NK-92 (cell line): ENCODE data around the gene SLC6A5.

ENCODE experiments used
- DNase-seq: peaks from one replicate; lab custom pipeline; 2025; ENCODE audit not compliant: unreplicated experiment; lab: John Stamatoyannopoulos, UW

Gene SLC6A5

DNA sequence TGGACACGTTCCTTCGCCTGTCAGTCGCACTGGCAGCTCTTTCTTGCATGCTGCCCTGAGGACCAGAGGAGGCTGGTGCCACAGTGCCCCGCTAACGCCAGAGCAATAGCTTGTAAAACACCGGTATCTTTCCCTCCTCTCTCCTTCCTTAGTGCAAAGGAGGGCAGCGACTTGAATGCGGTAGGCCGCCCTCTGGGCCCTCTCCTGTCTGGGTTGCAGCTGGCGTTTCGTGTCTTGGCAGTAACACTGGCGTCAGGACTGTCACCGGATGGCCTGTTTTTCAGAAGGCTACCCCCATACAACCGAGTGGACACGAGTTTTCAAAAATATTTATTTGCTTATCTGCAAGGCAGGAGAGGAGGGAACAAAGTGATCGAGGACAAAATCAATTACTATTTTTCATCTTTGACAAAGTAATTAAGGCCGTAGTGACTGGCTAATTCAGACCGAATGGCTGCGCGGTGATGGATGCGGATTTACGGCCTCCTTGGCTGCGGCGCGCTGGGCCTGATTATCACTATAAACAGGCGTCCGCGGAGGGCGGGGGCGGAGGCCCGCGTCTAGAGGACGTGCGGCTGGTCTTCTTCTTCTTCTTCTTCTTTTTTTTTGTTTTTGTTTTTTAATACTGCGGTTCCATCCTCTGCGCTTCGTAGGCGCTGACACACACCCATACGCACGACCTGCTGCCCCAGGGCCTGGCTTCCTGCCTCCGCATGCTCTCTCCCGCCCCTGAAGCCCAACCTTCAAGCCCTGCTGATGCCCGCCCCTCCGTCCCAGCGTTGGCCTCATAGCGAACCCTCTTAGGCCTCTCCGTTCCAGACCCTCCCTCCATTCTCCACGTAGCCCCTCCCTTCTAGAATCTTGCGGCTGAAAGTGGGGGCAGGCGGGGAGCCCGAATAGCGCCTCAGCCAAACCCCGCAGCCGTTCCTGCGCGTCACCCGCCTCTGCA, 2.9 kb upstream of the SLC6A5 start:
- no peak for DNase-seq

- no peak for DNase-seq
Measured at GRCh38 chr11:20597154-20597679, 2.2 kb upstream of the SLC6A5 start.

GRCh38 chr11:20597680-20598484, 1.5 kb upstream of the SLC6A5 start:
- no peak for DNase-seq

- DNase-seq: no peak
Measured at GRCh38 chr11:20598492-20598891, 916 bp upstream of the SLC6A5 start.

- no peak for DNase-seq
Measured at GRCh38 chr11:20600020-20600346, 575 bp downstream of the SLC6A5 start.

GRCh38 chr11:20600551-20600950, 1.1 kb downstream of the SLC6A5 start:
- DNase-seq: no peak

DNA sequence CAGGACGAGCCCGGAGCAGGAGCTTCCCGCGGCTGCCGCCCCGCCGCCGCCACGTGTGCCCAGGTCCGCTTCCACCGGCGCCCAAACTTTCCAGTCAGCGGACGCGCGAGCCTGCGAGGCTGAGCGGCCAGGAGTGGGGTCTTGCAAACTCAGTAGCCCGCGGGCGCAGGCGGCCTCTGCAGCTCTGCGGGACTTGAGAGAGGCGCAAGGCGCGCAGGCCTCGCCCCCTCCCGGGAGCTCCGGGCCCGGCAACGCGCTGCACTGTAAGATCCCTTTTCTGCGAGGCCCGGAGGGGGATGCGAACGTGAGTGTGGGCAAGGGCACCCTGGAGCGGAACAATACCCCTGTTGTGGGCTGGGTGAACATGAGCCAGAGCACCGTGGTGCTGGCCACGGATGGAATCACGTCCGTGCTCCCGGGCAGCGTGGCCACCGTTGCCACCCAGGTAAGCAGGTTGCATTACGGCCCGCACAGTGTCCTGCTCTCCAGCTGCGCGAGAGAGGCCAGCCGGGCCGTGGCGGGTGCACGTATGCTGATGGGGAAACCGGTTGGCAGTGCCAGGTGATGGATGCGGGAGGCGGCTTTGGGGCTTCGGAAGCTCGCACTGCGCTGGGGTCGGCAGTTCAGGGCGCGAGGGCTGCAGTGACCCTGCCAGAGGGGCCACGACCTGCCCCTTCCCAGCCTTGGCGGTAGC, 2.0 kb downstream of the SLC6A5 start:
- no peak for DNase-seq

DNA sequence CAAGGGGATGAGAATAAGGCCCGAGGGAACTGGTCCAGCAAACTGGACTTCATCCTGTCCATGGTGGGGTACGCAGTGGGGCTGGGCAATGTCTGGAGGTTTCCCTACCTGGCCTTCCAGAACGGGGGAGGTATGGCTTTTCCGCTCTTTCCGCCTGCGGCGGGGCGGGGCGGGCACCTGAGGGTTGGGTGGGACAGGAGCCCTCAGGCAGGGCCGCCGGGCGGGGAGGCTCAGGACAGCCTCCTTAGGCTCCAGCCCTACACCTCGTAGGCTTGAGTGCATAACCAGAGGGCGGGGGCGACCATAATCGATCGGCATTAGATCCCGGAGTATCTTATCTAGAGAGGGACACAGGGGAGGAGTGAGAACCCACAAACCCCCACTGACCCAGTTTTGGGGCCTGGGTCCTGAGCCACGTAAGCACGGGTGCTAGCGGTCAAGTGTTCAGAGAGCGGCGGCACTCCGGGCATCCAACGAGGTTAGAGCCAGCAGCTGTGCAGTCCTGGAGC, 4.9 kb downstream of the SLC6A5 start:
- DNase-seq: no peak

- DNase-seq: no peak
Measured at GRCh38 chr11:20604864-20605601, 5.6 kb downstream of the SLC6A5 start.

- no peak for DNase-seq
Measured at GRCh38 chr11:20605602-20606091, 6.2 kb downstream of the SLC6A5 start.

DNA sequence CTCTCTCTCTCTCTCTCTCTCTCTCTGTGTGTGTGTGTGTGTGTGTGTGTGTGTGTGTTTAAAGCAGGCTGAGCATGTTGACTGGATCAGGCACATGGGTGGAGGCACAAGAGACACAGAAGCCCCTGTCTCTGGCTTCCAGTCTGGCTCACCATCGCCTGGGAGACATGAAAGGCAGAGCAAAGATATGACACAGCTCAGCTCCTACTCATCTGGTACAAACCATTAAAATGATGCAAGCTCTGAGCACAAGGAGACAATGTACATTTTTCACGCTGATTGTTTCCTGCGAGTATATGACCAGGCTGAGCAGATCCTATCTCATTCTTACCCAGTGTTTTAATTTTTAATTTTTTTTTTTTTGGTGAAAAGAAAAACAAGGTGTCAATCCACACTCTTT, 9.5 kb downstream of the SLC6A5 start:
- no peak for DNase-seq

GRCh38 chr11:20609727-20610707, 10.6 kb downstream of the SLC6A5 start:
- no peak for DNase-seq

DNA sequence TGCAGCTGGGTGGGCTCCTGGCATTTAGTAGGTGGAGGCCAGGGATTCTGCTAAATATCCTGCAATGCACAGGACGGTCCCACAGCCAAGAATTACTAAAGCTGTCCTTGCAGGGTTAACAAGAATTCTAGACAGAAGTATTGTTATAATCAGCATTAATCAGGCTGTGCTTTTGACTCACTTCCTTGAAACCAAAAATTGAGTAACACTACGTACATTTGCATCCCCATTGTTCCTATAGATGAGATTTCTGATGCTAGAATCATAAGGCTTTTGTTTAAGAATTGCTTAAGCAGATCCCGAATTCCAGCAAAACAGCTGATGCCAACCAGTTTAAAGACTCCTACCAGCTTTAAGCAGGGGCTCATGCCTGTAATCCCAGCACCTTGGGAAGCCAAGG, 11.4 kb downstream of the SLC6A5 start:
- DNase-seq: no peak

DNA sequence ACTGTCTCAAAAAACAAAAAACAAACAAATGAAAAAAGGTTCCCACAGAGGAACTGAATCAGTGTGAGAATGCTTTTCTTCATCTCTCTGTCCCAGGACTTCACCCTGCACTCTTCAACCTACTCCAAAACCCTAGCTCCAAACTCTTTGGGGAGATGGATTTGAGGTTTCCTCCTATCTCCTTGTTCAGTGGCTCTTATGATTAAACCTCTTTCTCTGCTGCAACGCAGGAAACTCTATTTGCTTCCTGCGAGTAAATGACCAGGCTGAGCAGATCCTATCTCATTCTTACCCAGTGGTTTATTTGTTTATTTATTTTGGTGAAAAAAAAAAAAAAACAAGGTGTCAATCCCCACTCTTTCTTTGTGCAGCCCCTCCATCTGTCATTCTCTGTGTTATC, 12.0 kb downstream of the SLC6A5 start:
- DNase-seq: no peak

DNA sequence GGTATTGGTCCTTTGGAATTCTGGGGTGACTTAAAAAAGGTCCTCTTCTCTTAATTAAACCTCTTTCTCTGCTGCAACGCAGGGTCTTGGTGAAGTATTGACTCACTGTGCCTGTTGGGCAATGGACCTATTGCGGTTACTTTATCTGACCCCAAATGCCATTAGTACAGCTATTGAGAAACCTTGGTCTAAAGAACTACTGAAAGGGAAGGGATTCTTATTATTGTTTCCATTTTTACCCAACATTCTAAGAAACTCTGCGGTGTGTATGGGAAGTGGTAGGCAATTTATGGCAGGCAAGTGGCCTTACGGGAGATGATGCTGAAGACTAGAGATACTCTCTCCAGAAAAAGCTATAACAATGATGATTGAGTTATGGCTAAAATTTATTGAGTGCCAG, 12.5 kb downstream of the SLC6A5 start:
- no peak for DNase-seq

- no peak for DNase-seq
Measured at GRCh38 chr11:20612416-20612815, 13.0 kb downstream of the SLC6A5 start.

DNA sequence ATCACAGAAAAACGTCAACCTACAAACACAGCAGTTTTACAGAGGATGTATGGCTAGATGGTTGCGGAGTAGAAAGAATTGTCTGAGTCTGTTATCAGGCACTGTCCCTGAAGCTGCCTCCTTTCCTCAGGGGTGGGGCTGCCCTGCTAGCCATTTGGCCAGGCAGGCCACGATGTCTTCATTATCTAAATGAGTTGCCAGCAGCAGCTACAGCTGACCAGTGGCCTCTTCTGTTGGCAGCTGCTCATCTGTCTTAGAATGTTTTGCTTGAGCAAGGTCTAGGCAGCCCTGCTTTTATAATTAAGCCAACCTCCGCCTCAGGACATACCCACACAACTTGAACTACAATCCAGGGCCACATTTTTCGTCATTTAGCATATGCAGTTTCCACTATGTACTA, 17.5 kb downstream of the SLC6A5 start:
- DNase-seq: no peak

DNA sequence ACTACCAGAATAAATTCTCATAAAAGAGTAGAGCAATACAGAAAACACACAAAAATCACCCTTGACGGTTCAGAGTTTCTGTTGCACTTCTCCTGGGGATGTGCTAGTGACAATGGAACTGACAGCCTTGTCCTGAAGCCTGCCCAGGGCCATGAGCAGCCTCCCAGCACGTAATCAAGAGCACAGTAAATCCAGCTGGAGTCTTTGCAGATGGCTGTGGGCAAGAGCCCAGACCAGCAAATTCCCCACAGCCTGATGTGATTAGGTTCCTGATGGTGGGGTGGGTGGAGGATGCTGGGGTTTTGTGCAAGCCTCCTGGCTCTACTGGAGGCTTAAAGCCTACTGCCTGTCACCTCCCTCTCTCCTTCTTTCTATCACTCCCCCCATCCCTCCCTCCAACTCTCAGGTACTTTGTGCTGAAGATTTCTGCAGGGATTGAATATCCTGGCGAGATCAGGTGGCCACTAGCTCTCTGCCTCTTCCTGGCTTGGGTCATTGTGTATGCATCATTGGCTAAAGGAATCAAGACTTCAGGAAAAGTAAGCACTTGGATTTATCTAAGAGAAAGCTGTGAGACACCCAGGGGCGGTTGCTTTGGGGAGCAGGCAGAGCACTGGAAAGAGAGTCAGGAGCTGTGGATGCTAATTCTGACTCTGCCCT, 18.1 kb downstream of the SLC6A5 start:
- no peak for DNase-seq

DNA sequence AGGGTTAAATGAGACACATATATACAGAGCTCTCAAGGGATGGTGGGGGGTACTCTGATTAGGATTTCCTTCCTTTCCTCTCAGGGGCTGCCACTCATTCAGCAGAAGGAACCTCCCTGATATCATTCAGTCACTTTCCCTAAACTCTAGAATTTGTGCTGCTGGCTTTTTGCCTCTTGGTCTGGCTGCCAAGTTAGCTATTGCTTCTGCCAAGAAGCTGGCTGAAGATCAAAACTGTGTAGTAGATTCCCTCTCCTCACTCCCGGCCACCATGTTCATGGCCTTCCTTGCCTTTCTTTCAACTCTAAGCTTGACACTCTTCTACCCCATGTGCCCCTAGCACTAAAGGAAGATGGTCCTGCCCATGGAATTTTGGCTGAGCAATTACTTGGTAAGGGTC, 18.7 kb downstream of the SLC6A5 start:
- no peak for DNase-seq
